Measurements from ENCODE around the gene RAB40C.

GRCh38 chr16:645852-646678 lies 56.2 kb downstream of the RAB40C start:
- TF ChIP-seq CTCF (conservative IDR thresholded peaks at IDR 0.05; ENCODE audit: low read length) (no peak), EZH2phosphoT487 (IDR thresholded peaks at IDR 0.05; ENCODE audit: borderline replicate concordance) (no peak)

Data from Loucy (cell line).